WTC11 (cell line): ENCODE data around the gene GPHB5.

Experiments used
- CTCF ChIP-seq: fragments of 200-600 bp; IDR thresholded peaks from 2 replicates; pipeline ENCODE4 v1.8.0; 2022; ENCODE audit warnings: antibody characterized with exemption
- ZNF121 ChIP-seq: sonication (generic); formaldehyde crosslinking; IDR thresholded peaks from 2 replicates; pipeline ENCODE4 v1.8.0; 2023; ENCODE audit warnings: missing genetic modification reagents
- ZSCAN18 ChIP-seq: fragments of 250-450 bp; sonication (Bioruptor Pico); IDR thresholded peaks from 2 replicates; pipeline ENCODE4 v2.1.2; 2022; ENCODE audit warnings: mild to moderate bottlenecking, moderate library complexity

GRCh38 chr14:63275611-63276010 is 43.1 kb downstream of the GPHB5 start:
- TF ChIP-seq ZSCAN18 (CRISPR knock-in tag) (no peak), ZNF121 (CRISPR knock-in tag) (no peak), CTCF (no peak)
